T-cell (primary cell): Measurements from ENCODE around the gene IRX2. TPM values are rescaled to one million over a fixed set of nuclear protein-coding genes. Genes with fewer than 3 reads are reported as not detected.

Experiments used
- ATAC-seq, 4 experiments: fragments of 200-7000 bp in 3 of 4; fragments of 150-1000 bp in 1 of 4; cut with Tn5 transposase; replicated peaks in 1 of 4; 1 replicate in 3 of 4; 2 replicates in 1 of 4; pipeline ENCODE4 v1.10.0; 2021; ENCODE audit warnings: moderate library complexity in 3 of 4, mild to moderate bottlenecking in 2 of 4, moderate number of reproducible peaks in 1 of 4
- CTCF ChIA-PET, 2 donors: fragments of 300-600 bp; sonication (Branson Sonifier 250); formaldehyde crosslinking; loops; one replicate each; lab custom pipeline; 2022; ENCODE audit warnings: antibody characterized with exemption in 2 of 2; lab: Charles Lee
- POLR2A ChIA-PET, 2 donors: fragments of 300-600 bp; sonication (Branson Sonifier 250); formaldehyde crosslinking; loops; one replicate each; lab custom pipeline; 2022; ENCODE audit warnings: antibody characterized with exemption in 2 of 2; lab: Charles Lee
- DNase-seq, 35 experiments: peaks; one replicate each; pipeline versions ENCODE4 v3.0.0 to v3.0.0-alpha.2; 2013 to 2023
- H3K27ac ChIP-seq: one replicate; pipeline ENCODE4 v1.5.1; 2013; ENCODE audit warnings: low read length
- H3K27me3 ChIP-seq, 2 experiments: replicated peaks in 1 of 2; 1 replicate in 1 of 2; 2 replicates in 1 of 2; pipeline versions ENCODE4 v1.6.1 to v1.7.0; 2013; ENCODE audit warnings: low read length in 1 of 2, mixed read lengths in 1 of 2; ENCODE audit not compliant: control insufficient read depth in 2 of 2, insufficient read depth in 2 of 2; ENCODE audit errors: extremely low read depth in 1 of 2
- H3K36me3 ChIP-seq, 2 donors: 1 replicate in 1 of 2; 2 replicates in 1 of 2; pipeline versions ENCODE4 v1.6.1 to v1.7.0; 2013; ENCODE audit warnings: low read length in 1 of 2; ENCODE audit not compliant: control insufficient read depth in 2 of 2, insufficient read depth in 1 of 2; ENCODE audit errors: extremely low read depth in 1 of 2
- H3K4me1 ChIP-seq, 2 experiments: 1 replicate in 1 of 2; 2 replicates in 1 of 2; pipeline versions ENCODE4 v1.6.1 to v1.7.0; 2013; ENCODE audit warnings: low read length in 2 of 2, mixed read lengths in 1 of 2; ENCODE audit not compliant: insufficient read depth in 2 of 2, control insufficient read depth in 1 of 2; ENCODE audit errors: extremely low read depth in 1 of 2
- H3K4me3 ChIP-seq, 2 donors: 1 replicate in 1 of 2; 2 replicates in 1 of 2; pipeline versions ENCODE4 v1.5.1 to v1.7.0; 2013; ENCODE audit warnings: mild to moderate bottlenecking in 2 of 2, low read length in 1 of 2, moderate library complexity in 1 of 2; ENCODE audit not compliant: control insufficient read depth in 1 of 2; ENCODE audit errors: extremely low read depth in 1 of 2
- H3K9me3 ChIP-seq: 2 replicates; pipeline ENCODE4 v1.7.0; 2013
- H3K27ac Mint-ChIP-seq, 2 donors: one replicate each; pipeline ENCODE4 v1.8.0; 2020 to 2021; ENCODE audit warnings: mild to moderate bottlenecking in 2 of 2, mixed read lengths in 2 of 2
- H3K27me3 Mint-ChIP-seq, 2 donors: one replicate each; pipeline ENCODE4 v1.8.0; 2021 to 2022; ENCODE audit warnings: mixed read lengths in 2 of 2
- H3K36me3 Mint-ChIP-seq: one replicate; pipeline ENCODE4 v1.8.0; 2021; ENCODE audit warnings: mixed read lengths
- H3K4me1 Mint-ChIP-seq, 3 donors: one replicate each; pipeline ENCODE4 v1.8.0; 2020 to 2022; ENCODE audit warnings: mixed read lengths in 3 of 3, mild to moderate bottlenecking in 1 of 3
- H3K4me3 Mint-ChIP-seq, 3 donors: one replicate each; pipeline ENCODE4 v1.8.0; 2020 to 2022; ENCODE audit warnings: mild to moderate bottlenecking in 3 of 3, mixed read lengths in 3 of 3, moderate library complexity in 3 of 3
- H3K9me3 Mint-ChIP-seq, 3 donors: one replicate each; pipeline ENCODE4 v1.8.0; 2020 to 2022; ENCODE audit warnings: mixed read lengths in 3 of 3
- WGBS: methylation state at CpG from one replicate; pipeline ENCODE4 v1.1.5; 2013; ENCODE audit warnings: missing lambda C conversion rate; ENCODE audit not compliant: insufficient coverage; 5-methylcytosine and 5-hydroxymethylcytosine counted together
- total RNA-seq, 35 experiments: library from RNA in 6 of 35; stranded (reverse) in 6 of 35; fragments of 120-200 nt in 1 of 35; gene quantifications; one replicate each; pipeline versions ENCODE4 v1.2.1 to v1.2.4 and lab custom pipeline; 2013 to 2026

The IRX2 gene
- total RNA-seq, 5 donors from 2014 or later (not counting 1 experiment from before 2014, with no cell fraction given), result 0.13 to 0.26 TPM; not detected in 3

- peaks cover 42 to 56% of the 10 kb centered on the region in 2 donors for H3K27me3 Mint-ChIP-seq
- H3K27ac Mint-ChIP-seq, result no peak overlapping the region
- 7% methylated on average over 13 of the region's 23 CpGs for WGBS
- Histone ChIP-seq H3K9me3 (no peaks in the 10 kb centered on the region), H3K27ac (no peak overlapping the region), H3K4me1 (no peaks in the 10 kb centered on the region), H3K4me3 (no peak overlapping the region), H3K27me3 (peaks cover 33 to 66% of the 10 kb centered on the region in 2 experiments), H3K36me3 (no peaks in the 10 kb centered on the region)
- no peak for DNase-seq
- CTCF ChIA-PET, result no interaction called here
- no peak overlapping the region for H3K4me3 Mint-ChIP-seq
- H3K4me1 Mint-ChIP-seq, result peaks cover 10 to 15% (median 15%) of the 10 kb centered on the region in 3 donors
- ATAC-seq, result no peak
- POLR2A ChIA-PET, result no interaction called here
- no peaks in the 10 kb centered on the region for H3K36me3 Mint-ChIP-seq
- H3K9me3 Mint-ChIP-seq, result no peaks in the 10 kb centered on the region
Observed at GRCh38 chr5:2757563-2758351, 6.3 kb upstream of the IRX2 start.

DNA sequence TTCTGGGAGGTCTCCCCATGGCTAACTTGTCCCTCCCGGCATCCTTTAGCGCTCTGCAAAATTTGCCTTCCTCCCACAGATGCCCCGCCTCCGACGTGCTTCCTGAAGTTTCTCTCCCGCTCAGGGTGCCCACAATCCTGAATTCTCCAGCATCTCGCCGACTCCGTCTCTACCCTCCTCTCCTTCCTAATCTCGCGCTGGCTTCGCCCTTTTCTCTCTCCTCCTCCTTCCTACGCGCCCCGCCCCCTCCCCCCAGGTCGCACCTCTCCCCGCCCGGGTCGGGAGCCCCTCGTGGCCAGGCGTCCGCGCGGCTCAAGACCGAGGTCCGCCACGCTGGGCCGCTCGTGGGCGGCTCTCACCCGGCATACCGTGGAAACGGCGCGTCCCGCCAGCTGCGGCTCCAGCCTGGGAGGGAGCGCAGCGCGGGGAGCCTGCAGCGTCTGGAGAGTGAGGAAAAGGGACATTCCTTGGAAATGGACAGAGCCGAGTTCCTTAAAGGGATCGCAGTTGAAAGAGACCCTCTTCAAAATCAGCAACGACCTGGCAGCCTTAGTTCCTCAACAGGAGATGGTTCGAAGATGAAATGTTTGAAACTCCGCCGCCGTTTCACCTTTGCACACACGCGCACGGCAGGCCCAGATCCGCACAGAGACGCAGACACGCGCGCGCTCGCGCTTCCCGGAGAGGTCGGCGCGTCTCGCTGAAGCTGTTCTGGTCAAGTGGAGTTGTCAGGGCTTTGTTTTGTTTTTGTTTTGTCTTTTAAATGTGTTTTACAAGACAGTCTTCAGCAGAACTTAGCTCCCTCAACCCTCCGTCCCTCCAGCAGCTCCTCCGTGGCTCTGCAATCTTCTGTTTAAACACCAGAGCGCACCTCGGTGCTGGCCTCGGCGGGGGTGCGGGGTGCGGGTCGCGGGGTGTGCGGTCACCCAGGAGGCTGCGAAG, 5.0 kb upstream of the IRX2 start:
- Mint-ChIP-seq H3K27ac (no peak overlapping the region), H3K4me1 (peaks cover 10 to 20% (median 17%) of the 10 kb centered on the region in 3 donors), H3K9me3 (no peaks in the 10 kb centered on the region), H3K4me3 (peak overlapping the region in 2 of 3 donors; percentile 4 to 52), H3K36me3 (no peaks in the 10 kb centered on the region), H3K27me3 (peaks cover 40 to 62% of the 10 kb centered on the region in 2 donors)
- POLR2A ChIA-PET, result no interaction called here
- no peak overlapping the region for H3K27ac ChIP-seq
- H3K27me3 ChIP-seq, result peaks cover 31 to 72% of the 10 kb centered on the region in 2 experiments
- H3K9me3 ChIP-seq, result no peaks in the 10 kb centered on the region
- H3K36me3 ChIP-seq, result no peaks in the 10 kb centered on the region
- no peaks in the 10 kb centered on the region for H3K4me1 ChIP-seq
- ATAC-seq, result no peak
- WGBS, result 7% methylated on average over 60 of the region's 76 CpGs
- H3K4me3 ChIP-seq, result no peak overlapping the region
- CTCF ChIA-PET, result no interaction called here
- DNase-seq, result no peak

DNA sequence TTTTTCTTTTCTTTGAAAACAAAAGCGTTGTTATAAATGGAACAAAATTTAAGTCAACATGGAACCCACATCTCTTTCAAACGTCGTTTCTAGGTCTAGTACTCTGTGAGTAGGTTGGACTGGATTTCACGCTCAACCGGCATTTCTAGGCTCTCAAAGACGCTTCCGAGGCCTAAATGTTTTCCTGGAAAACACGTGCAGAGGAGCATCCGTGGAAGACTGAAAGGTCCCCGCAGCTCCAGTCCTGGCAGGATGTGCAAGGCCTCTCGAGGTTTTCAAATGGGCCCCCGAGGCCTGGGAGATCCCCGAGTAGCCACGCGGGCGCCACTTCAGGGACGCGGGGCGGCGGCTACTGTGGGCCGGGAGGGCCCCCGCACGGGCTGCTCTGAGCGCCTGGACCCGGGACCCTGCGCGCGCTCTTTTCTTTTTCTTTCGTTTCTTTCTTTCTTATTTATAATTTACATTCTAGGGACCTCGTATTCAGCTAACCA, 4.2 kb upstream of the IRX2 start:
- ChIA-PET CTCF (no interaction called here), POLR2A (no interaction called here)
- H3K27me3 Mint-ChIP-seq, result peaks cover 40 to 62% of the 10 kb centered on the region in 2 donors
- peak overlapping the region in 2 of 3 donors; percentile 31 to 52 for H3K4me3 Mint-ChIP-seq
- no peaks in the 10 kb centered on the region for H3K4me1 ChIP-seq
- H3K36me3 ChIP-seq, result no peaks in the 10 kb centered on the region
- WGBS, result 4% methylated on average over 27 of the region's 30 CpGs
- H3K27ac Mint-ChIP-seq, result no peak overlapping the region
- peaks cover 10 to 20% (median 17%) of the 10 kb centered on the region in 3 donors for H3K4me1 Mint-ChIP-seq
- no peaks in the 10 kb centered on the region for H3K9me3 ChIP-seq
- H3K4me3 ChIP-seq, result no peak overlapping the region
- ATAC-seq, result no peak
- peaks cover 30 to 72% of the 10 kb centered on the region in 2 experiments for H3K27me3 ChIP-seq
- no peaks in the 10 kb centered on the region for H3K9me3 Mint-ChIP-seq
- no peak overlapping the region for H3K27ac ChIP-seq
- no peak for DNase-seq
- H3K36me3 Mint-ChIP-seq, result no peaks in the 10 kb centered on the region

DNA sequence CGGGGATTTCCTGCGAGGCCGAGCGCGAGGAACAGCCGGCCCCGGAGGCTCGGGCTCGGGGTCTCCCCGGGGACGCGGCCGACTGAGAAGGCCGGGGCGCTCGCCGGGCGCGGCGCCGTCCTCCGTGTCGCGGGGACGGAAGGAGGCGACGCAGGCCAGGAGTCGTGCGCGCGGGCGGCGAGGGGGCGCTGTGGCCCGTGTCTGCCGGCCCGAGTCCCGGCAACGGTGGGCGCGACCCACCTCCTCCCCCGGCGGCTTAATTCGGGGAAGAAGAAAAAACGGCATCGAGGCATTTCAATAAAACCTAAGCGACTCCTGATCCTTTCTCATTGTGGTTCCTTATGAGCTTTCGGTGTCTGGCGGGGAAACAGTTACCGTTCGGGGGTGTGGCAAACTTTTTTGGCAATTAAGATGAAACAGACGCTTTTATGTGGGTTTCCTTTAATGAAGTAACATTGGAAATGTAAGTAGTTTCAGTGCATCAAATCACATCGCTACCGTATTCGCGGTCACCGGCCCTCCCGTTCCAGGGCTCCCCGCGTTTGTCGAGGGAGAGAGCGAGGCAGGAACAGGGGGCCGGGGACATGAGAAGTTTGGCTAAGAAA, 3.7 kb upstream of the IRX2 start:
- H3K4me1 ChIP-seq, result no peaks in the 10 kb centered on the region
- H3K27me3 ChIP-seq, result peaks cover 30 to 76% of the 10 kb centered on the region in 2 experiments
- peaks cover 40 to 64% of the 10 kb centered on the region in 2 donors for H3K27me3 Mint-ChIP-seq
- H3K36me3 Mint-ChIP-seq, result no peaks in the 10 kb centered on the region
- ChIA-PET POLR2A (no interaction called here), CTCF (no interaction called here)
- H3K9me3 ChIP-seq, result no peaks in the 10 kb centered on the region
- peaks cover 10 to 20% (median 17%) of the 10 kb centered on the region in 3 donors for H3K4me1 Mint-ChIP-seq
- no peak overlapping the region for H3K27ac ChIP-seq
- peak overlapping the region in 2 of 3 donors; percentile 31 to 52 for H3K4me3 Mint-ChIP-seq
- ATAC-seq (no peak), DNase-seq (no peak)
- no peak overlapping the region for H3K27ac Mint-ChIP-seq
- H3K9me3 Mint-ChIP-seq, result no peaks in the 10 kb centered on the region
- WGBS, result 8% methylated on average over 60 of the region's 63 CpGs
- H3K4me3 ChIP-seq, result no peak overlapping the region
- H3K36me3 ChIP-seq, result no peaks in the 10 kb centered on the region

GRCh38 chr5:2754581-2755075, 3.2 kb upstream of the IRX2 start:
- H3K9me3 Mint-ChIP-seq, result no peaks in the 10 kb centered on the region
- H3K27me3 Mint-ChIP-seq, result peaks cover 41 to 66% of the 10 kb centered on the region in 2 donors
- H3K36me3 Mint-ChIP-seq, result no peaks in the 10 kb centered on the region
- no peak overlapping the region for H3K4me3 Mint-ChIP-seq
- H3K27ac Mint-ChIP-seq, result no peak overlapping the region
- peaks cover 10 to 20% (median 17%) of the 10 kb centered on the region in 3 donors for H3K4me1 Mint-ChIP-seq
- H3K9me3 ChIP-seq, result no peaks in the 10 kb centered on the region
- H3K4me1 ChIP-seq, result no peaks in the 10 kb centered on the region
- POLR2A ChIA-PET, result no interaction called here
- 11% methylated on average over 27 of the region's 27 CpGs for WGBS
- CTCF ChIA-PET, result no interaction called here
- peaks cover 29 to 77% of the 10 kb centered on the region in 2 experiments for H3K27me3 ChIP-seq
- DNase-seq (no peak), ATAC-seq (no peak)
- H3K36me3 ChIP-seq, result no peaks in the 10 kb centered on the region
- H3K4me3 ChIP-seq, result no peak overlapping the region
- H3K27ac ChIP-seq, result no peak overlapping the region
